ENCODE results near the gene KIF26B.

DNA sequence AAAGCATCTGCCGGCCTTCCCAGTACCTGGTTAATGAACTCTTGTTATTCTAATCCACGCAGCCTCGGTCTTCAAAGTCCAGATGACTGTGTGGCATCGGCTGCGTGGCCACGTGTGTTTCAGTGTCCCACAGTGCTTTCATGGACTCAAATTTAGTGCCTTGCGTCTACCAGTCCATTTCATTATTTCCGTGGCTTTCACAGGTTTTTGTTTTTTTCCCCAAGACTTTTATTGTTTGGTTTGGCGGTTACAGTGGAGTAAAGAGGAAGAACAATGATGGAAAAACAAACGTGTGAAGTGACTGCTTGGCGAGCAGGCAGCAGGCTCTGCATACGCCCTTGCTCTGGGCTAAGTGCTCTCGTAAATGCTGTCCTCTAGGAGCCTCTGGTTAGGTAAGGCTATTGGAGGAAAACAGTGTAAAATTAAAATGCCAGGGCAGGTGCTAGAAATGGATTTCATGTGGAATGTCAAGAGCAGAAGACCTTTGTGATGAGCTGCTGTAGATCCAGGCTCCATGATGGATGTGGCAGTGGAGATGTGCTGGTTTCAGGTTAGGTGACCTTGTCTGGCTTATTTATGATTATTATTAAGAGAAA lies 536.3 kb downstream of the KIF26B start:
- no peak for TF ChIP-seq EZH2phosphoT487 (conservative IDR thresholded peaks at IDR 0.05; ENCODE audit: low read length)
- TF ChIP-seq, protein P1, sequence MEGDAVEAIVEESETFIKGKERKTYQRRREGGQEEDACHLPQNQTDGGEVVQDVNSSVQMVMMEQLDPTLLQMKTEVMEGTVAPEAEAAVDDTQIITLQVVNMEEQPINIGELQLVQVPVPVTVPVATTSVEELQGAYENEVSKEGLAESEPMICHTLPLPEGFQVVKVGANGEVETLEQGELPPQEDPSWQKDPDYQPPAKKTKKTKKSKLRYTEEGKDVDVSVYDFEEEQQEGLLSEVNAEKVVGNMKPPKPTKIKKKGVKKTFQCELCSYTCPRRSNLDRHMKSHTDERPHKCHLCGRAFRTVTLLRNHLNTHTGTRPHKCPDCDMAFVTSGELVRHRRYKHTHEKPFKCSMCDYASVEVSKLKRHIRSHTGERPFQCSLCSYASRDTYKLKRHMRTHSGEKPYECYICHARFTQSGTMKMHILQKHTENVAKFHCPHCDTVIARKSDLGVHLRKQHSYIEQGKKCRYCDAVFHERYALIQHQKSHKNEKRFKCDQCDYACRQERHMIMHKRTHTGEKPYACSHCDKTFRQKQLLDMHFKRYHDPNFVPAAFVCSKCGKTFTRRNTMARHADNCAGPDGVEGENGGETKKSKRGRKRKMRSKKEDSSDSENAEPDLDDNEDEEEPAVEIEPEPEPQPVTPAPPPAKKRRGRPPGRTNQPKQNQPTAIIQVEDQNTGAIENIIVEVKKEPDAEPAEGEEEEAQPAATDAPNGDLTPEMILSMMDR (IDR thresholded peaks at IDR 0.05; ENCODE audit: insufficient read depth, low read length, poor library complexity, severe bottlenecking), result no peak

Data from SU-DHL-6 (cell line).